ENCODE results near the gene ZBTB20. TPM values are rescaled to one million over a fixed set of nuclear protein-coding genes. Genes with fewer than 3 reads are reported as not detected.

The ZBTB20 gene
- total RNA-seq, 1 donor from 2014 or later = 66.4 TPM

GRCh38 chr3:114284644-114285043 is 862.4 kb downstream of the ZBTB20 start:
- H3K36me3 ChIP-seq = no peaks in the 10 kb centered on the region
- H3K27me3 ChIP-seq (ENCODE audit: low read depth) = no peaks in the 10 kb centered on the region
- intact Hi-C loops (cut with DNase I) = no loop called here

More at GRCh38 chr3:114284644-114285043, 862.4 kb downstream of the ZBTB20 start:
- H3K9me3 ChIP-seq = no peaks in the 10 kb centered on the region
- DNase-seq (no peak), ATAC-seq (no peak)
- no peak for TF ChIP-seq CTCF (IDR thresholded peaks at IDR 0.05)
- H3K27ac ChIP-seq = no peak overlapping the region
- no peak overlapping the region for H3K4me3 ChIP-seq
- no peaks in the 10 kb centered on the region for H3K4me1 ChIP-seq

Small RNA genes within 50 kb of the gene (microRNA-seq; reads per million reads assigned to microRNA genes)
- not detected for gene MIR4796 (ENCODE audit: borderline number of aligned reads)
